Measurements from ENCODE around the gene SH3BP5L.

The SH3BP5L gene

DNA sequence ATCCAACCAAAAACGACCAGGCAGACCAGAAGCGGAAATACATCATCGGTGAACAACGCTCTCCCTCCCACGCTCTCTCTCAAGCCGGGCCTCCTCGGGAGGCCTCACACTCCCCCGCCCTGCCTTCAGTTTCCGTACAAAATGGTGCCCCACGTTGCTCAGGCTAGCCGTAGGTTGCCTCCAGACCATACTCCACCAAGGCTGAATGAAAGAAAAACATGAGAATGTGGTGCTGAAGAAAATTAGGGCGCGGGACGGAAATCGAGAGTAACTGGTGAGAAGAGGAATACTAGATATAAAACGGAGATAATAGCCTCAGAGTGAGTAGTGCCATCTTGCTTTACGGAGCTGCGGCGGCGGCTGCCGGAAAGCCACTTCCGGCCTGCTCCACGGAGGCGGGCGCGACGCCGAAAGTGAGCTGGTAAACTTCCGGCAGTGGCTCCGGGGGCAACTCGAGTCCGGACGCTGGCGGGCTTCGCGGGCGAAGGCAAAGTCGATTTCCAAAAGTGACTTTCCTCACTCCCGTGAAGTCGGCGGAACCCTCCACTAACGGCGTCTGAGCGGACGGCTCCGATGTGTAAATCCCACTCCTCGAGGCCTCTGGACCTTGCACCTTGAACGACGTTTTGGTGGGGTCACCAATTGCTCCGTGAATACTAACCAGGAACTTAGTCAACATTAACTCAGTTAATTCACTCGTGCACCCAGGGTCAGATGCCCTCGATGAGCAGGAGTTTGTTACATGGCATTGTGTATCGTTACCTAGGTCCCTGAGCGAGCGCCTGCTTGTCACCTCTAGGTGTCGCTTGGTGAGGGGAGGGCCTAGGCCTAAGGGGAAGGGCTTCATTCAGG, at the start of gene SH3BP5L:
TSS of gene SH3BP5L (minus strand) at position 7 of the 852 bp plus-strand sequence. CDS start 980 bp downstream, outside the sequence.
- DNase-seq: peak; percentile 96

GRCh38 chr1:248873993-248874533, 48.3 kb upstream of the SH3BP5L start:
- DNase-seq: peak; percentile 90

- DNase-seq: peak; percentile 99
Observed at GRCh38 chr1:248873409-248873992, 47.8 kb upstream of the SH3BP5L start.

- peak; percentile 96 for DNase-seq
Observed at GRCh38 chr1:248872752-248873408, 47.2 kb upstream of the SH3BP5L start.

- DNase-seq: no peak
Observed at GRCh38 chr1:248871837-248872401, 46.2 kb upstream of the SH3BP5L start.

DNA sequence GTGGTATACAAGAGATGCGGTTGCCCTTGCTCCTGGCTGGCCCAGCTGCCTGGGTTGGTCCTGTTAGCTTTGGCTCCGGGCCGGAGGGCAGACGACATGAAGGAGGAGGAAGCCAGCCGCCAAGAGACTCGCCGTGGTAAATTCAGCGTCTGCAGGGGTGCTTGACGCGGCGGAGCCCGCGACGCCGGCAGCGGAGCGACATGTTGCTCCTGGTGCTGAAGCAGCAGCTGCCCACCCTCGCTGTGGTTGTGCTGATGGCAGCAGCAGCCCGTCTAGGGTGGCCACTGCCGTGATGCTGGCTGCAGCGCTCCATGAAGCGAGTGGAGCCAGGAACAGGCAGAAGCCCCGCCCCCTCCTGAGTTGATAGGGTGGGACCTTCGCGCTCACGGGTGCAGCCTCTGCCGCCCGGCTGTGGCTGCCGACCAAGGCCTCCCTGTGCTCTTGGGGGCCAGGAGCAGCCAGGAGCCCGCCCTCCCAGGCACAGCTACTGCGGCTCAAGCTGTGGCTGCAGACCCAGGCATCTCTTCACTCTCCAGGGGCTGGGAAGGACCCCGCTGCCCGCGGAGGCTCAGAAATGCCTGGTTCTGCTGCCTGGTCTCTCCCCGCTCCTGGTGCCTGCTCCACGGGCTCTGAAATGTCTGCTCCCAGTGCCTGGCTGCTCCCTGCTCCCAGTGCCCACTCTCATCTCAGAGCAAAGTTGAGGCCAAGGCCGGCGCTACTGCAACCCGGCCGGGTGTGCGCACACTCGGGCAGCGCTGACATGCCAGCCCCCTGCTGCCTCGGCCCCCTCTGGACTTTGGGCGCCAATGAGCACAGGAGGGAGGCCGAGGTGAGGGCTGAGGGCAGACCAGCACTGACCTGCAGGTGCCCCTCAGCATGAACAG, 37.5 kb upstream of the SH3BP5L start:
- peak; percentile 93 for DNase-seq

GRCh38 chr1:248862695-248862997, 36.9 kb upstream of the SH3BP5L start:
- DNase-seq: no peak

- DNase-seq: no peak
Observed at GRCh38 chr1:248861616-248862015, 35.9 kb upstream of the SH3BP5L start.

- no peak for DNase-seq
Observed at GRCh38 chr1:248860007-248860406, 34.3 kb upstream of the SH3BP5L start.

DNA sequence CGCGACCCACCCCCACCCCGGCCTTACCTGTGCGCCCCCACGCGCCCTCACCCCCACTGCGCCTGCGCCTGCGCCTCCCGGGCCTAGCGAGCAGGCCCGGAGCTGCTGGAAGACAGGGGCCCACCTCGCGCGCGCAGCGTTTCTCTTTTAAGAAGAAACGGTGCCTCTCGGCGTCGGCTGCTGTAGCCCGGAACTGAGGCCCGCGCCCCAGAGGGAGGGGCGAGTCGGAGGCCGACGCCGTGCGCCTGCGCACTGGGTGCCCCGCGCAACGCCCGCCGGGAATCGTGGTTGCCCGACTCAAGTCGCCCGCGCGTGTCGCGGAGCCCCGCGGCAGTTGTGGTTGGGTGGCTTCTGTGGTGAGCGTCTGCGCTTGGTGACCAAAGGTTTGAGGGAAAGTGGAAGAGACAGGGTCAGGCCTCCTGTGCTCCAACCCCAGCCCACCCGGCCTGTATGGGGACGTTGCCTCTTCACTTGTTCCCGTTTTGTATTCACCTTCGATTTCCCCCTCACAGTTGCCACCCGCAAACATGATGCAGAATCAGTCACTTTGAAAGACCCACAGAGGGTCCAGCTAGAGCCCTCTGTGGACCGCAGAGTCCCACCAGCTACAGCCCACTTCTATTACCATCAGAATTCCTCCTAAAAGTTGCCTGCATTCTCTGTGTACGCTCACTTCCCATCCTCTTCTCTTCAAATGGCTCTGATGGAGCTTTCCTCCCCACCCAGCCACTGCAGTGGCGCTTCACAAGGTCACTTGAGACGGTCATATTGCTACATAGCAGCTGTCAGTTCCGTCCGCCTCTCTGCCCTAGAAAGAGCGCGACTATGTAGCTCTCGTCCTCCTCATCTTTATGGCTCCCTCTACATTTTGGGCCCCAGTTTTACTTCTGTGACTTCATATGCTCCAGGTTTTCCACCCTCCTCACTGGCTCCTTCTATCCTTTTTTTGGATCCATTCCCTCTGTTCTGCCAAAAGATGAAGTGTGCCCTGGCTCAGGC, 33.5 kb upstream of the SH3BP5L start, which contains the start of gene ZNF692:
TSS of gene ZNF692 (minus strand) at position 195 of the 999 bp plus-strand sequence. CDS start 776 bp downstream, outside the sequence.
- DNase-seq: peak; percentile 98

- DNase-seq: peak; percentile 95
Observed at GRCh38 chr1:248858096-248858890, 32.6 kb upstream of the SH3BP5L start.

DNA sequence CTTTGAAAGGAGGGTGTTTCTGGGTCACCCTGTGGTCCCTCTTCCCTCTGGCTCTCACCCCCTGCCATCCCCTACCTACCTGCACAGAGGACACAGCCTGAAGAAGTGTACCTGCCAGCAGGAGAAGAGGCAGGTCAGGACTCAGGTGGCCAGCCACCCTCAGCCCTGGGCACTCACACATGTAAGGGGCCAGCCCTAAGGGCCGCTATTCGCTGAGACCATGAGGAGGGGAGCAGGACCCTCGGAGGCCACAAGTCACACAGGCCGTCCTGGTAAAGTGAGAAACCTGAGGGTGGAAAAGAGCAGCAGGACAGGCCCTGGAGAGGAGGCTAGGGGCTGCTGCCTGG, 32.0 kb upstream of the SH3BP5L start:
- no peak for DNase-seq

GRCh38 chr1:248857201-248857600, 31.5 kb upstream of the SH3BP5L start:
- no peak for DNase-seq

- DNase-seq: no peak
Observed at GRCh38 chr1:248856176-248856575, 30.5 kb upstream of the SH3BP5L start.

DNA sequence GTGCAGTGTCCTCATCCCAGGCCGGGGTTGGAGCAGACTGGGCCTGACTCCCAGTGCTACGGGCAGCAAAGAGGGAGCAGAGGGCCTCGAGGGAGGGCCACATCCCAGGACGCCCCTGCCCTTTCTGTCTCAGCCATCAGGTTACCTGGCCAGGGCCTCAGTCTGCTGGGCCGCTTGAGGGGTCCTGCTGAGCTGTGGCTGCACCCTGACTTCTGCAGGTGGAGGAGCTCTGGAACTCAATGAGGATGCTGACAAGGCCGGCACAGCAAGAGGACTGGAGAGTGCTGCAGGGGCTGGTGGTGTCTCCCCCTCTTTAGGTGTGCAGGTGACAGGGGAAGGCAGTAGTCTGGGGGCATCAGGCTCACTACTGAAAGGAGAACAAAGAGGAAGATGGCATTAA, 29.9 kb upstream of the SH3BP5L start:
- no peak for DNase-seq

DNA sequence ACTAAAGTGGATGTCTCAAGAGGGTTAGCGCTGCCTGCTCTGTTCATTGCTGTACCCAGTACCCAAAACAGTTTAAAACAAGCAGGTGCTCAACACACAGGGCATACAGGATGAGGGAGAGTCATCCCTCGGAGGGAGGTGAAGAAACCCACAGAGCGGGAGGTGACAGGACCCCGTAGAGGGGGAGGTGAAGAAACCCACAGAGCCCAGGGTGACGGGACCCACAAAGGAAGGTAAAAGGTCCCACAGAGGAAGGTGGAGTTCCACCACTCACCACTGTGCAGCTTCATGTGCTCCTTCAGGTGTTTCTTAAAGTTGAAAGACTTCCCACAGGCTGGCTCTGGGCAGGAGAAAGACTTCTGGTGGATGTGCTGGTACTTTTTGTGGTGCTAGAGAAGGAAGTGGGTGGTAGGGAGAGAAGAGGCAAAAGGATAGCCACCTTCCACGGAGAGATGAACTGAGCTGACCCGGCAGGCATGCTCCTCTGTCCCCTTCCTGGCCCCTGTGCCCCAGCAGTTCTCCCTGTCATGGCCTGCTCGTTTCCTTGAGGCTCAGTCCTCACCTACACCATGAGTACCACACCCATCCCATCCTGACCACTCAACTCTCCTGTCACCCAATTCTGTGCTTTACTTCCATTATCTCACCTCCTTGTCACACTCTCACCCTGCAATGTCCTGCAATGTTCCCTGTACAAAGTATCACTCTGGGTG, 28.1 kb upstream of the SH3BP5L start:
- no peak for DNase-seq

GRCh38 chr1:248852481-248853405, 27.0 kb upstream of the SH3BP5L start:
- peak; percentile 43 for DNase-seq

DNA sequence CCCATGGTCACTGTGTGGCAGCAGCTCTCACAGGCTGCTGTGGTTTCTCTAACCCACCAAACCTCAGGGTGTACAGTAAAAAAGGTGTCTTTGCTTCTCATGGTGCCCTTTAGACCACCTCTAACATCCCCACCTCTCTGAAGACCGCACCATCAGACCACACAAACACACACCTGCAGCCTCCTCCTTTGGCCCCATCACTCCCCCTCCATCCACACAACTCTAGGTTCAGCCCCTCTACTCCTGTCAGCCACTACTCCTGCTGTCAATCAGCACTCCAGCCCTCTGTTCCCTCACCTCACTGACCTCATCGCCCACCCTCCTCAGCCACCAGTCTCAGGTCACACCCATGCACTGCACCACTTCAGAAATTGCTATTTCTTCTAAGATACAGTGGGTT, 25.7 kb upstream of the SH3BP5L start:
- DNase-seq: no peak

Data from islet precursor cell (in vitro differentiated cells).